Measurements from ENCODE around the gene TBRG4.
A peak's percentile ranks its signal among the peaks of the same experiment; 100 is the strongest.

The TBRG4 gene

GRCh38 chr7:45140827-45141226 lies 29.3 kb upstream of the TBRG4 start:
- DNase-seq: no peak

DNA sequence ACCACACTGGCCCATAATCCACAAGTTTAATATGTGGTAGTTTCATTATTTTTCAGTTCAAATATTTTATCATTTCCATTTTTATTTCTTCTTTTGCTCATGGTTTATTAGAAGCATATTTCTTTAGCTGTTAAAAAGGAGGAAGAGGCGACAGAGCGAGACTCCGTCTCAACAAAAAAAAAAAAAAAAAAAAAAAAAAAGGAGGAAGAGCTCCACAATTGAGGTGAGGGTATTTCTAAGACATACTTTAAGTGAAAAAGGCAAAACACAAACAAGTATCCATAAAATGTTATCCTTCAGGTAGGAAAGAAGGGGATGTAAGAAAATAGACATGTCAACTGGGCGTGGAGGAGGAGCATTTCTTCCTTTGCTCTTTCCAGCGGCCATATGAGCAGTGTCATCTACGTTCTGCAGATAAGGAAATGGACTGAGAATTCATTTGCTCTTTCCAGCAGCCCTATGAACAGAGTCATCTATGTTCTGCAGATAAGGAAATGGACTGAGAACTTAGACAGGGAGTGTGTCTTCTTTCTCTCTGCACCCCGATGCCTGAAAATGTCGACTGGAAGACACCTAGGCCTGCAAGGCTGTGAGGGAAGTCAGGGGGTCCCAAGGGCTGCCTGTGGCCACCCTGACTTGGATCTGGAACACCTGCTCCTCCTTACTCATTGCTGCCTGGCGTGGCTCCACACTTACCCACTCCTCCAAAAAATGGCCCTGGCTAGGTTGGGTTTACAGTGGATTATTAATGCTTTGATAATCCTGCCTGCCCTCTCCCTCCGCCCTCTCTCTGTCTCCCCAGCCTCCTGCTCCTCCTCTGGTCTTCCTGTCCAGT lies 27.2 kb upstream of the TBRG4 start:
- DNase-seq: no peak

GRCh38 chr7:45136106-45137060 lies 24.9 kb upstream of the TBRG4 start:
- peak; percentile 37 for DNase-seq

- DNase-seq: no peak
Observed at GRCh38 chr7:45133877-45134276, 22.4 kb upstream of the TBRG4 start.

DNA sequence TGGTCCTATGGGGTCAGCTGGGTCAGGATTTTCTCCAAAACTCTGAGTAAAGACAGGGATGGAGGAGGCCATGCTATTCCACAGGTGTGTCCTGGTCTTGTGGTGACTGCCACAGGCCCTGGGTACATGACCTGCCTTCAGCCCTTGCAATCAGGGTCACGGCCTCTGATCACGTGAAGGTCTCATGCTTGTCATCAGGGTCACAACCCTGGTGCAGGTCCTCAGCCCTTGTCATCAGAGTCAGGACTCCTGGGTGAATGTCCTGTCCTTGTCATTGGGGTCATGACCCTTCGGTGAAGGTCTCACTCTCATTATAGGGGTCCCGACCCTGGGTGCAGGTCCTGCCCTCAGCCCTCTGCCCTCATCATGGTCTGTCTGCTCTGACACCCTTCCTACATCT lies 21.9 kb upstream of the TBRG4 start:
- DNase-seq: no peak

GRCh38 chr7:45132708-45133320 lies 21.3 kb upstream of the TBRG4 start:
- DNase-seq: no peak

DNA sequence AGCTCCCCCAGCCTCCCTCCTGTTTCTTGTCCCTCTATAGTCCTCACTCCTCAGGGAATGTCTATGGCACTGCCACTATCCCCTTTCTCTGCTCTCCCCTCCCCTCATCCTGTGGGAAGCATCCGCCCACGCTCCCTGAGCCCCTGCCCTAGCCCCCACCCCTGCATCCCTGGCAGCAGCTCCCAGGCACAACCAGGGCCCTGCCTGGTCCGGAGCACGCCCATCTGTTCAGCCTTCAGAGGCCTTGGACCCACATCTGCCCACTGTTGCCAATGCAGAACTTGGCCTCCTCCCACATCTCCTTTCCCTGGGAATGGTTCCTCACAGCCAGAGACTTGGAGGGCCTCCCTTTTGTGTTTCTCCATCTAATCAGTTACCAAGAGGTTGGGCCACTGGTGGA lies 20.4 kb upstream of the TBRG4 start:
- no peak for DNase-seq

GRCh38 chr7:45130910-45131309 lies 19.4 kb upstream of the TBRG4 start:
- no peak for DNase-seq

- no peak for DNase-seq
Observed at GRCh38 chr7:45129906-45130305, 18.4 kb upstream of the TBRG4 start.

DNA sequence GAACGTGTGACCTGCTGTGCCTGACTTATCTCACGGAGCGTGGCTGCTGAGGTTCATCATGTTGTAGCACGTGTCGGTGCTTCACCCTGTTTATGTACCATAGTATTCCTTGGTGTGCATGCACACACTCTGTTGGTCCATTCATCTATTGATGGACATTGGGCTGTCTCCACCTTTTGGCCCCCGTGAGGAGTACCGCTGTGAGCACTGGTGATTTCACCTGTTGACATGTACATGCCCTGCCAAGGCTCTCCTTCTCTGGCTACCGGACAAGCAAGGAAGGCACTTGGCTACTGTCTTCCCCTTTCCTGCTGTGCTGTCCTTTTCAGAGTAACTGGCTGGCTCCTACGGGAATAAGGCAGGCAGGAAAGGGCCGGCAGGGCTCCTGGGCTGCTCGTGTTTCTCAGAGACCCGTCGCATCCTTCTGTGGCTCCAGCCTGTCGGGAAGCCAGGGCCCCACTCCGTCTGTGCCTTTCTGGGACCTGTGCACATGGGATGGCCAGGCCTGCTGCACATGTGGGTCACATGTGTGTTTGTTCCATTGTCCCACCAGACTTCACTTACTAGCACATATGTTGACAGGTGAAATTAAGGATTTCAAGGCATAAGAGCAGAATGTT lies 17.8 kb upstream of the TBRG4 start:
- DNase-seq: no peak

- no peak for DNase-seq
Observed at GRCh38 chr7:45126920-45127319, 15.4 kb upstream of the TBRG4 start.

DNA sequence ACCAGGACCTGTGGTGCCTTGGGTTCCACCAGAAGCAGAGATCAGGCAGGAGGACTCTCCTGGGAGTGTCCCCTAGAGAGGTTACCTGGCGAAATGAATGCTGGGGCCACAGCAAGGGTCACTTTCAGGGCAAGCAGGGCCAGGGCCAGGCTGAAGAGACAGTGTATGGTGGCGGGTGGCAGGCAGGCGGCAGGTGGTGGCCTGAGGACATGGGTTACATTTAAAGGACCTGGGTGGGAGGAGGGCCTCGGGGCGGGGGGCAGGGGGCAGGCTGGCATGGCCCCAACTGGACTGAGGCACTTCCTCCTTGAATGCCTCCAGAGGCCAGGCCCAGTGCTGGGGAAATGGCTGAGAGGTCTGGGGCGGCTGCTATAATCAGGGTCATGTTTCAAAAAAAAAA lies 14.7 kb upstream of the TBRG4 start:
- no peak for DNase-seq

- DNase-seq: no peak
Observed at GRCh38 chr7:45125193-45125904, 13.9 kb upstream of the TBRG4 start.

DNA sequence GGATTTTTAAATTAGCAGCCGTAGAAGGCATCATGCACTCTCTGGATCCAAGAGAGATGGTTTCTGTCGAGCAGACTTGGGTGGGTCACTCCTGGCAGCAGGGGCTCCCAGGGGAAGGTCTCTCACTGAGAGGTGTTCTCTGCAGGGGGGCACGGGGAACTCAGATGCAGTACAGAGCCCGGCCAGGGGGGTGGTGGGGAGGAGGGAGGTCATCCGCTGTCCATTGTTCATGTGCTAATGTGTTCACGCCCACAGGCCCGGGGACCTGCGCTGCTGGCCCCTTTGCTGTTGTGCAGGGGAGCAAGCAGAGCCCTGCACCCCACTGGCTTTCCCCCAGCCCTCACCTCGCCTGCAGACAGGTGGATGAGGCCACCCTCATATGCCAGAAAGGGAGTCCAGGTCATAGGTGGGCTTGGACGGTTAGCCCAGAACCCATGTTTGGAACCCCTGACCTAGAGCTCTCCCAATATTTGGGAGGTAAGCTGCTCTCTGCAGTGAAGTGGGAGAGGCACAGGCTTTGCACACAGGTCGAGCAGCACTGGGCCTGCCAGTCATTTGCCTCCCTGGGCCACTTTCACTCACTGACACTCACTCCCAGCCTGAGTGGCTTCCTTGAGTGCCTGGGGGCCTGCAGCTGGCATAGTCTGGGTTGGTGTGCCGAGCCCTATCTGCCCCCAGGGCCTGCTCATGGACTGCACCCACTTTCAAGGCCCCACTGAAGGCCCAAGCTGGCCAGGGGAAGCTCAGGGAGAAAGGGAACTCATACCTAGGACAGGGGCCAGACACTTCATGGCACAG lies 12.6 kb upstream of the TBRG4 start:
- no peak for DNase-seq

GRCh38 chr7:45122975-45123860 lies 11.7 kb upstream of the TBRG4 start:
- no peak for DNase-seq

- no peak for DNase-seq
Observed at GRCh38 chr7:45119550-45119949, 8.1 kb upstream of the TBRG4 start.

DNA sequence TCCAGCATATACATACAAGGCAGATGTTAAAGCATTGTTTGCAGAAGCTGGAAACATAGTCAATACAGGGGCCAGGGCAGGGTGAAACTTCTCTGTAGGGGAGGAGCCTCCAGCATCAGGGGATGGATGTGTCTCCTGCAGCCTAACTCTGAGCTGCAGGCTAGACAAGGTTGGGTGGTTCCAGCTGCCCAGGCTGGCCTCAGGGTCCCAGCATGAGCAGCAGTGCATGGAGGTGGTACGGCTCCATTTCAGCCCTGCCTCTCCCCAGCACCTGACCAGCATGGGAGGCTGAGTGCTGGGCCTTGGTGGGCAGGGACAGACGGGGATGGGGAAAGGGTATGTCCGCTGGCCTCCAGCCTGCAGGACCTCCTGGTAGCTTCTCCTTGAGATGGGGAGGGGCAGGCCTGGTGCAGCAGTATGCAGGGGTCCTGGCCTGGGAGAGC lies 7.4 kb upstream of the TBRG4 start:
- no peak for DNase-seq

DNA sequence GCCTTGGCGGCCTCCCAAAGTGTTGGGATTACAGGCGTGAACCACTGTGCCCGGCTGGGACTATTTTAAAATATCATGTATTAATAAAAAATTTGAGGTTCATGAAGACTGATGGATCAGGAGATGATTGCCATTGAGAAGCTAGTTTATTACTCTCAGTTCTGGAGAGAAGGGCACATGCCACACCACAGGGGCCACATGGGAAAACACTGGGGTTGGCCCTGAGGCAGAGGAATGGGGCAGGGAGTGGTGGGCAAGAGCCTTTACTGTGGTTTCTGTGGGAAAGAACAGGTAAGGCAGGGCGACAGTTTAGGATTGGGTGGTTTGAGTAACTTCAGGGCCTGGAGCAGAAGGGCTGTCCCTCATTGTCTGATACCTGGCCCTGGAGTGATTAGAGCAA lies 6.8 kb upstream of the TBRG4 start:
- no peak for DNase-seq

- no peak for DNase-seq
Observed at GRCh38 chr7:45117582-45117981, 6.1 kb upstream of the TBRG4 start.

DNA sequence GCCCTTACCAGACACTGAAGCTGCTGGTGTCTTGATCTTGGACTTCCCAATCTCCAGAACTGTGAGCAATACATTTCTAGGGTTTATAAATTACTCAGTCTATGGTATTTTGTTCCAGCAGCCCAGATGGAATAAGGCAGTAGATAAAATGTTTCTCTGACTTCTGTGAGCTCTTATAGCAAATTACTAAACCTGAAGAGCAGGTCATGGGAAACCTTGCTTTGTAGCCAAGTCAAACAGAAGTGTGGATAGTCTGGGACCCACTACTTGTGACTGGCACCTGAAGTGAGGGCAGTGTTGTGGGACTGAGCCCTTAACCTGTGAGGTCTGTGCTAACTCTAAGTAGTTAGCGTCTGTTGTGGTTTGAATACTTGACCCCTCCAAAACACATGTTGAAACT lies 4.6 kb upstream of the TBRG4 start:
- DNase-seq: no peak

Measured in GDM1 (cell line).